IMR-90 (cell line): ENCODE data around the gene TACC2. TPM values are rescaled to one million over a fixed set of nuclear protein-coding genes. Genes with fewer than 3 reads are reported as not detected.

Experiments used
- ATAC-seq: fragments of 200-7000 bp; cut with Tn5 transposase; 2 replicates; pipeline ENCODE4 v1.9.1; 2020; ENCODE audit warnings: low read depth, mild to moderate bottlenecking, moderate library complexity
- BruUV-seq: library from RNA; stranded (reverse); fragments of 400-500 nt; replicated peaks from 2 replicates; lab custom pipeline; 2021; lab: Mats Ljungman, UMichigan
- CTCF ChIA-PET: fragments of 300-600 bp; formaldehyde crosslinking; extraction: SDS; loops from one replicate; lab custom pipeline; 2021; ENCODE audit warnings: antibody characterized with exemption; lab: Yijun Ruan, JAX
- POLR2A ChIA-PET: fragments of 300-600 bp; sonication (Branson Sonifier 250); formaldehyde crosslinking; loops from one replicate; lab custom pipeline; 2022; ENCODE audit warnings: antibody characterized with exemption; ENCODE audit not compliant: unreplicated experiment; lab: Charles Lee
- DNase-seq: peaks from one replicate; pipeline ENCODE4 v3.0.0; 2013
- H2AFZ ChIP-seq: replicated peaks from 2 replicates; pipeline ENCODE3; 2013; ENCODE audit warnings: low read length, mild to moderate bottlenecking; ENCODE audit not compliant: poor library complexity
- H2AK5ac ChIP-seq: 2 replicates; pipeline ENCODE4 v1.6.1; 2013; ENCODE audit warnings: low read depth, low read length, inconsistent platforms
- H2AK9ac ChIP-seq: replicated peaks from 2 replicates; pipeline ENCODE3; 2013; ENCODE audit warnings: mild to moderate bottlenecking, low read depth, low read length, moderate library complexity; ENCODE audit not compliant: poor library complexity
- H2BK120ac ChIP-seq: 2 replicates; pipeline ENCODE4 v1.6.1; 2013; ENCODE audit warnings: low read depth, low read length, inconsistent platforms
- H2BK15ac ChIP-seq: 3 replicates; pipeline ENCODE4 v1.6.1; 2013; ENCODE audit warnings: low read depth, low read length, inconsistent platforms
- H2BK20ac ChIP-seq: 2 replicates; pipeline ENCODE4 v1.6.1; 2013; ENCODE audit warnings: low read depth, mild to moderate bottlenecking, inconsistent platforms, low read length, moderate library complexity
- H2BK5ac ChIP-seq: 2 replicates; pipeline ENCODE4 v1.6.1; 2013; ENCODE audit warnings: mild to moderate bottlenecking, low read depth, low read length, inconsistent platforms; ENCODE audit not compliant: poor library complexity, severe bottlenecking
- H3K14ac ChIP-seq: replicated peaks from 2 replicates; pipeline ENCODE4 v1.6.1; 2013; ENCODE audit warnings: low read depth, low read length, inconsistent platforms
- H3K18ac ChIP-seq: 2 replicates; pipeline ENCODE4 v1.6.1; 2013; ENCODE audit warnings: low read depth, low read length, control low read depth
- H3K23ac ChIP-seq: 2 replicates; pipeline ENCODE4 v1.6.1; 2013; ENCODE audit warnings: low read depth, low read length, inconsistent platforms
- H3K27ac ChIP-seq: 2 replicates; pipeline ENCODE4 v1.5.1; 2013; ENCODE audit warnings: mild to moderate bottlenecking, control low read depth, low read length; ENCODE audit not compliant: insufficient read depth
- H3K27me3 ChIP-seq: 2 replicates; pipeline ENCODE4 v1.6.1; 2013; ENCODE audit warnings: low read length; ENCODE audit not compliant: control insufficient read depth, insufficient read depth
- H3K36me3 ChIP-seq: 2 replicates; pipeline ENCODE4 v1.6.1; 2013; ENCODE audit warnings: low read length, mixed read lengths; ENCODE audit not compliant: control insufficient read depth, insufficient read depth
- H3K4ac ChIP-seq: 2 replicates; pipeline ENCODE4 v1.6.1; 2013; ENCODE audit warnings: low read depth, low read length, inconsistent platforms
- H3K4me1 ChIP-seq: 2 replicates; pipeline ENCODE4 v1.6.1; 2013; ENCODE audit warnings: low read length, mixed read lengths; ENCODE audit not compliant: control insufficient read depth, insufficient read depth
- H3K4me2 ChIP-seq: 2 replicates; pipeline ENCODE4 v1.6.1; 2013; ENCODE audit warnings: low read depth, mild to moderate bottlenecking, control low read depth, low read length, moderate library complexity
- H3K4me3 ChIP-seq: 2 replicates; pipeline ENCODE4 v1.5.1; 2013; ENCODE audit warnings: low read depth, mild to moderate bottlenecking, control low read depth, low read length, moderate library complexity; ENCODE audit not compliant: insufficient read depth
- H3K56ac ChIP-seq: 2 replicates; pipeline ENCODE4 v1.6.1; 2013; ENCODE audit warnings: low read length, inconsistent platforms; ENCODE audit not compliant: insufficient read depth; ENCODE audit errors: extremely low read depth
- H3K79me1 ChIP-seq, 2 experiments: 2 replicates each; pipeline ENCODE4 v1.6.1; 2013; ENCODE audit warnings: low read length in 2 of 2, inconsistent platforms in 1 of 2, low read depth in 1 of 2
- H3K9ac ChIP-seq: 2 replicates; pipeline ENCODE4 v1.6.1; 2013; ENCODE audit warnings: low read depth, low read length, control low read depth
- H3K9me1 ChIP-seq: 2 replicates; pipeline ENCODE4 v1.6.1; 2013; ENCODE audit warnings: low read length, inconsistent platforms; ENCODE audit not compliant: insufficient read depth
- H3K9me3 ChIP-seq: 2 replicates; pipeline ENCODE4 v1.6.1; 2013; ENCODE audit warnings: low read length; ENCODE audit not compliant: control insufficient read depth, insufficient read depth
- H4K20me1 ChIP-seq: 2 replicates; pipeline ENCODE4 v1.6.1; 2013; ENCODE audit warnings: low read length, inconsistent platforms; ENCODE audit not compliant: insufficient read depth
- H4K5ac ChIP-seq: 2 replicates; pipeline ENCODE4 v1.6.1; 2013; ENCODE audit warnings: mild to moderate bottlenecking, low read depth, low read length, control low read depth
- H4K8ac ChIP-seq, 2 experiments: 2 replicates each; pipeline ENCODE4 v1.6.1; 2013; ENCODE audit warnings: low read depth in 2 of 2, low read length in 2 of 2, control low read depth in 1 of 2, inconsistent platforms in 1 of 2
- H4K91ac ChIP-seq: 2 replicates; pipeline ENCODE4 v1.6.1; 2013; ENCODE audit warnings: low read depth, low read length, inconsistent platforms; ENCODE audit not compliant: insufficient read depth
- BHLHE40 ChIP-seq: fragments of 150-350 bp; IDR thresholded peaks from 2 replicates; pipeline ENCODE4 v1.6.1; 2016; ENCODE audit warnings: mild to moderate bottlenecking, low read depth, low read length
- CEBPB ChIP-seq: IDR thresholded peaks from 2 replicates; pipeline ENCODE4 v1.6.1; 2012; ENCODE audit warnings: low read depth, low read length, improper control_type of control experiment
- CHD1 ChIP-seq: IDR thresholded peaks from 2 replicates; pipeline ENCODE4 v1.6.1; 2012; ENCODE audit warnings: low read depth, low read length, improper control_type of control experiment
- CTCF ChIP-seq: conservative IDR thresholded peaks from 2 replicates; pipeline ENCODE4 v1.5.1; 2012; ENCODE audit warnings: mild to moderate bottlenecking, low read depth, low read length, improper control_type of control experiment
- ELK1 ChIP-seq: fragments of 150-350 bp; IDR thresholded peaks from 2 replicates; pipeline ENCODE4 v1.6.1; 2016; ENCODE audit warnings: low read depth, mild to moderate bottlenecking, low read length, moderate library complexity, borderline replicate concordance
- FOS ChIP-seq: fragments of 150-350 bp; IDR thresholded peaks from 2 replicates; pipeline ENCODE4 v1.6.1; 2016; ENCODE audit warnings: low read depth, low read length
- MAFK ChIP-seq: IDR thresholded peaks from 2 replicates; pipeline ENCODE4 v1.6.1; 2012; ENCODE audit warnings: low read depth, low read length, improper control_type of control experiment
- MXI1 ChIP-seq: IDR thresholded peaks from 2 replicates; pipeline ENCODE4 v1.6.1; 2012; ENCODE audit warnings: low read depth, mild to moderate bottlenecking, low read length, moderate library complexity, borderline replicate concordance
- NFE2L2 ChIP-seq: fragments of 150-350 bp; IDR thresholded peaks from 2 replicates; pipeline ENCODE4 v1.6.1; 2016; ENCODE audit warnings: low read depth, mild to moderate bottlenecking, low read length
- POLR2A ChIP-seq: IDR thresholded peaks from 2 replicates; pipeline ENCODE4 v1.6.1; 2012; ENCODE audit warnings: mild to moderate bottlenecking, low read depth, low read length
- RAD21 ChIP-seq: IDR thresholded peaks from 2 replicates; pipeline ENCODE4 v1.6.1; 2012; ENCODE audit warnings: low read length, improper control_type of control experiment
- RCOR1 ChIP-seq: IDR thresholded peaks from 2 replicates; pipeline ENCODE4 v1.6.1; 2012; ENCODE audit warnings: mild to moderate bottlenecking, low read length, improper control_type of control experiment; ENCODE audit not compliant: insufficient replicate concordance
- RFX5 ChIP-seq: IDR thresholded peaks from 2 replicates; pipeline ENCODE4 v1.8.0; 2012; ENCODE audit warnings: low read depth, mild to moderate bottlenecking, low read length, moderate library complexity
- SMC3 ChIP-seq: fragments of 150-350 bp; IDR thresholded peaks from 2 replicates; pipeline ENCODE4 v1.6.1; 2016; ENCODE audit warnings: low read depth, mild to moderate bottlenecking, antibody characterized with exemption, low read length, moderate library complexity
- USF2 ChIP-seq: fragments of 150-350 bp; IDR thresholded peaks from 2 replicates; pipeline ENCODE4 v1.6.1; 2017; ENCODE audit warnings: mild to moderate bottlenecking, antibody characterized with exemption, low read length, low read depth
- WGBS, 2 experiments: methylation state at CpG; one replicate each; pipeline versions ENCODE4 v1.1.5 to v1.1.7; 2013; ENCODE audit warnings: missing lambda C conversion rate in 2 of 2; ENCODE audit not compliant: insufficient read length in 1 of 2; ENCODE audit errors: extremely low coverage in 2 of 2; 5-methylcytosine and 5-hydroxymethylcytosine counted together
- dilution Hi-C: fragments of 300-500 bp; cut with HindIII; formaldehyde crosslinking; loops from one replicate; pipeline ENCODE4 v1.14.3; 2018; ENCODE audit warnings: low sequenced_read_pairs; ENCODE audit not compliant: unreplicated experiment
- in situ Hi-C: fragments of 300-500 bp; cut with MboI; formaldehyde crosslinking; loops from 3 replicates; pipeline ENCODE4 v1.14.3; 2019; ENCODE audit warnings: low sequenced_read_pairs, inconsistent platforms, mixed read lengths
- intact Hi-C: fragments of 100-400 bp; cut with micrococcal nuclease; formaldehyde crosslinking; loops from 2 replicates; pipeline ENCODE4 v1.10.0; 2022
- polyA plus RNA-seq, 3 experiments: library from polyadenylated mRNA; depleted of rRNA; stranded (reverse); fragments of >200 nt; gene quantifications; 2 replicates each; pipeline ENCODE4 v1.2.3, GENCODE V29; 2012; ENCODE audit warnings: low replicate concordance in 1 of 3
- total RNA-seq: library from RNA; depleted of rRNA; stranded (reverse); fragments of >200 nt; gene quantifications from 2 replicates; pipeline ENCODE4 v1.2.3, GENCODE V29; 2012

TACC2 gene
- total and polyA plus RNA-seq, 2 of the 4 experiments (the other 2 are of a cell fraction) = 2.9 to 15.4 TPM

- WGBS, 2 experiments = 80% methylated on average over 1 of the region's 4 CpGs; no CpG with 5 or more reads in 1 of the 2 experiments
- H4K5ac ChIP-seq = no peak overlapping the region
- H2AFZ ChIP-seq = no peak overlapping the region
- TF ChIP-seq POLR2A (no peak), SMC3 (no peak), CHD1 (no peak), NFE2L2 (no peak), RCOR1 (no peak), BHLHE40 (no peak), MXI1 (no peak), ELK1 (no peak), USF2 (no peak), RFX5 (no peak), MAFK (no peak), CEBPB (no peak), CTCF (no peak), FOS (no peak), RAD21 (no peak)
- no peaks in the 10 kb centered on the region for H3K36me3 ChIP-seq
- ChIA-PET POLR2A (no interaction called here), CTCF (no interaction called here)
- no peak overlapping the region for H3K14ac ChIP-seq
- dilution Hi-C loops = no loop called here
- H3K9me3 ChIP-seq = no peaks in the 10 kb centered on the region
- in situ Hi-C loops = loop anchor here (25.0 kb wide), 1 partner anchor 704 kb away; no protein-coding TSS in a partner anchor
- H3K9ac ChIP-seq = no peak overlapping the region
- peaks cover 29 to 56% of the 10 kb centered on the region in 2 experiments for H3K79me1 ChIP-seq
- peaks cover 12% of the 10 kb centered on the region for H3K4me1 ChIP-seq
- BruUV-seq = no TSS peak
- ATAC-seq (no peak), DNase-seq (no peak)
- H4K8ac ChIP-seq = no peak overlapping the region
- H2AK5ac ChIP-seq = no peak overlapping the region
- H2BK120ac ChIP-seq = no peak overlapping the region
- H2BK20ac ChIP-seq = no peak overlapping the region
- intact Hi-C loops = no loop called here
- no peak overlapping the region for H3K27ac ChIP-seq
- H2BK5ac ChIP-seq = no peak overlapping the region
- H3K4me2 ChIP-seq = no peak overlapping the region
- H4K91ac ChIP-seq = no peak overlapping the region
- no peak overlapping the region for H3K4me3 ChIP-seq
- no peak overlapping the region for H2AK9ac ChIP-seq
- H2BK15ac ChIP-seq = no peak overlapping the region
- H3K23ac ChIP-seq = no peak overlapping the region
- no peak overlapping the region for H3K18ac ChIP-seq
- H3K27me3 ChIP-seq = no peaks in the 10 kb centered on the region
- H4K20me1 ChIP-seq = 0 out of 2 replicates have a peak, but pooled peaks cover 12% of the 10 kb centered on the region
- 0 out of 2 replicates have a peak, but pooled peaks cover 4% of the 10 kb centered on the region for H3K9me1 ChIP-seq
- H3K4ac ChIP-seq = no peak overlapping the region
- no peak overlapping the region for H3K56ac ChIP-seq
Observed at GRCh38 chr10:122158362-122158761, 169.4 kb downstream of the TACC2 start.
